ENCODE measurements around the gene CCDC74A.
"Not testable (repeated sequence)": the region's sequence is repeated elsewhere in the genome, so short reads cannot be mapped to it uniquely, and the experiment has no call there.

The CCDC74A gene

GRCh38 chr2:131527131-131528001 is at the start of gene CCDC74A:
Gene CCDC74A, plus strand, starts transcription at chr2:131527888. Its CDS starts 83 bp downstream, at chr2:131527971.
- H3K9ac ChIP-seq (ENCODE audit: low read depth in 1 of 2, low read length in 2 of 2); H3K36me3 ChIP-seq (ENCODE audit: control insufficient read depth in 2 of 2, insufficient read depth in 2 of 2, low read length in 2 of 2); H3K27me3 ChIP-seq (ENCODE audit: control insufficient read depth in 2 of 2, insufficient read depth in 2 of 2, low read length in 2 of 2); H3K4me1 ChIP-seq (ENCODE audit: control insufficient read depth in 2 of 2, insufficient read depth in 2 of 2, low read length in 2 of 2); H3K27ac ChIP-seq (ENCODE audit: low read depth in 2 of 2, low read length in 2 of 2); H3K9me3 ChIP-seq (ENCODE audit: control insufficient read depth in 2 of 2, low read length in 2 of 2): not testable (repeated sequence)
- peak within 1 kb of the TSS; percentile 43 to 50 for H3K4me3 ChIP-seq (ENCODE audit: low read length in 2 of 2)

- not testable (repeated sequence) for H3K4me1 ChIP-seq (ENCODE audit: control insufficient read depth in 2 of 2, insufficient read depth in 2 of 2, low read length in 2 of 2); H3K27ac ChIP-seq (ENCODE audit: low read depth in 2 of 2, low read length in 2 of 2); H3K9me3 ChIP-seq (ENCODE audit: control insufficient read depth in 2 of 2, low read length in 2 of 2); H3K27me3 ChIP-seq (ENCODE audit: control insufficient read depth in 2 of 2, insufficient read depth in 2 of 2, low read length in 2 of 2); H3K4me3 ChIP-seq (ENCODE audit: low read length in 2 of 2); H3K9ac ChIP-seq (ENCODE audit: low read depth in 1 of 2, low read length in 2 of 2); H3K36me3 ChIP-seq (ENCODE audit: control insufficient read depth in 2 of 2, insufficient read depth in 2 of 2, low read length in 2 of 2)
Measured at GRCh38 chr2:131478074-131478849, 49.4 kb upstream of the CCDC74A start.

- H3K9ac ChIP-seq (ENCODE audit: low read depth in 1 of 2, low read length in 2 of 2); H3K9me3 ChIP-seq (ENCODE audit: control insufficient read depth in 2 of 2, low read length in 2 of 2); H3K4me1 ChIP-seq (ENCODE audit: control insufficient read depth in 2 of 2, insufficient read depth in 2 of 2, low read length in 2 of 2); H3K27ac ChIP-seq (ENCODE audit: low read depth in 2 of 2, low read length in 2 of 2); H3K36me3 ChIP-seq (ENCODE audit: control insufficient read depth in 2 of 2, insufficient read depth in 2 of 2, low read length in 2 of 2); H3K4me3 ChIP-seq (ENCODE audit: low read length in 2 of 2); H3K27me3 ChIP-seq (ENCODE audit: control insufficient read depth in 2 of 2, insufficient read depth in 2 of 2, low read length in 2 of 2): not testable (repeated sequence)
Measured at GRCh38 chr2:131478850-131479461, 48.7 kb upstream of the CCDC74A start.

GRCh38 chr2:131480351-131480750 is 47.3 kb upstream of the CCDC74A start:
- not testable (repeated sequence) for H3K9ac ChIP-seq (ENCODE audit: low read depth in 1 of 2, low read length in 2 of 2); H3K36me3 ChIP-seq (ENCODE audit: control insufficient read depth in 2 of 2, insufficient read depth in 2 of 2, low read length in 2 of 2); H3K27me3 ChIP-seq (ENCODE audit: control insufficient read depth in 2 of 2, insufficient read depth in 2 of 2, low read length in 2 of 2); H3K4me1 ChIP-seq (ENCODE audit: control insufficient read depth in 2 of 2, insufficient read depth in 2 of 2, low read length in 2 of 2); H3K4me3 ChIP-seq (ENCODE audit: low read length in 2 of 2); H3K27ac ChIP-seq (ENCODE audit: low read depth in 2 of 2, low read length in 2 of 2); H3K9me3 ChIP-seq (ENCODE audit: control insufficient read depth in 2 of 2, low read length in 2 of 2)

- H3K9ac ChIP-seq (ENCODE audit: low read depth in 1 of 2, low read length in 2 of 2); H3K36me3 ChIP-seq (ENCODE audit: control insufficient read depth in 2 of 2, insufficient read depth in 2 of 2, low read length in 2 of 2); H3K4me3 ChIP-seq (ENCODE audit: low read length in 2 of 2); H3K27me3 ChIP-seq (ENCODE audit: control insufficient read depth in 2 of 2, insufficient read depth in 2 of 2, low read length in 2 of 2); H3K9me3 ChIP-seq (ENCODE audit: control insufficient read depth in 2 of 2, low read length in 2 of 2); H3K27ac ChIP-seq (ENCODE audit: low read depth in 2 of 2, low read length in 2 of 2); H3K4me1 ChIP-seq (ENCODE audit: control insufficient read depth in 2 of 2, insufficient read depth in 2 of 2, low read length in 2 of 2): not testable (repeated sequence)
Measured at GRCh38 chr2:131482506-131483155, 45.1 kb upstream of the CCDC74A start.

- H3K4me1 ChIP-seq (ENCODE audit: control insufficient read depth in 2 of 2, insufficient read depth in 2 of 2, low read length in 2 of 2); H3K4me3 ChIP-seq (ENCODE audit: low read length in 2 of 2); H3K27me3 ChIP-seq (ENCODE audit: control insufficient read depth in 2 of 2, insufficient read depth in 2 of 2, low read length in 2 of 2); H3K9ac ChIP-seq (ENCODE audit: low read depth in 1 of 2, low read length in 2 of 2); H3K27ac ChIP-seq (ENCODE audit: low read depth in 2 of 2, low read length in 2 of 2); H3K9me3 ChIP-seq (ENCODE audit: control insufficient read depth in 2 of 2, low read length in 2 of 2); H3K36me3 ChIP-seq (ENCODE audit: control insufficient read depth in 2 of 2, insufficient read depth in 2 of 2, low read length in 2 of 2): not testable (repeated sequence)
Measured at GRCh38 chr2:131483981-131484820, 43.5 kb upstream of the CCDC74A start.

GRCh38 chr2:131484906-131485460 is 42.7 kb upstream of the CCDC74A start:
- H3K36me3 ChIP-seq (ENCODE audit: control insufficient read depth in 2 of 2, insufficient read depth in 2 of 2, low read length in 2 of 2); H3K4me1 ChIP-seq (ENCODE audit: control insufficient read depth in 2 of 2, insufficient read depth in 2 of 2, low read length in 2 of 2): not testable (repeated sequence)

GRCh38 chr2:131486201-131486902 is 41.3 kb upstream of the CCDC74A start:
- not testable (repeated sequence) for H3K36me3 ChIP-seq (ENCODE audit: control insufficient read depth in 2 of 2, insufficient read depth in 2 of 2, low read length in 2 of 2); H3K9me3 ChIP-seq (ENCODE audit: control insufficient read depth in 2 of 2, low read length in 2 of 2); H3K27me3 ChIP-seq (ENCODE audit: control insufficient read depth in 2 of 2, insufficient read depth in 2 of 2, low read length in 2 of 2); H3K4me1 ChIP-seq (ENCODE audit: control insufficient read depth in 2 of 2, insufficient read depth in 2 of 2, low read length in 2 of 2); H3K27ac ChIP-seq (ENCODE audit: low read depth in 2 of 2, low read length in 2 of 2); H3K9ac ChIP-seq (ENCODE audit: low read depth in 1 of 2, low read length in 2 of 2); H3K4me3 ChIP-seq (ENCODE audit: low read length in 2 of 2)

More at GRCh38 chr2:131484906-131485460, 42.7 kb upstream of the CCDC74A start:
- H3K27me3 ChIP-seq (ENCODE audit: control insufficient read depth in 2 of 2, insufficient read depth in 2 of 2, low read length in 2 of 2); H3K9me3 ChIP-seq (ENCODE audit: control insufficient read depth in 2 of 2, low read length in 2 of 2); H3K4me3 ChIP-seq (ENCODE audit: low read length in 2 of 2); H3K9ac ChIP-seq (ENCODE audit: low read depth in 1 of 2, low read length in 2 of 2); H3K27ac ChIP-seq (ENCODE audit: low read depth in 2 of 2, low read length in 2 of 2): not testable (repeated sequence)

All from mucosa of rectum (tissue), 2 donors.